ENCODE data around the gene DSTN.

Gene DSTN

GRCh38 chr20:17569616-17570346 is at the start of gene DSTN:
TSS of gene DSTN (plus strand) at chr20:17570075. CDS start at chr20:17570209, 134 bp downstream.
- peak; percentile 76 for DNase-seq (ENCODE audit: low read depth)

DNA sequence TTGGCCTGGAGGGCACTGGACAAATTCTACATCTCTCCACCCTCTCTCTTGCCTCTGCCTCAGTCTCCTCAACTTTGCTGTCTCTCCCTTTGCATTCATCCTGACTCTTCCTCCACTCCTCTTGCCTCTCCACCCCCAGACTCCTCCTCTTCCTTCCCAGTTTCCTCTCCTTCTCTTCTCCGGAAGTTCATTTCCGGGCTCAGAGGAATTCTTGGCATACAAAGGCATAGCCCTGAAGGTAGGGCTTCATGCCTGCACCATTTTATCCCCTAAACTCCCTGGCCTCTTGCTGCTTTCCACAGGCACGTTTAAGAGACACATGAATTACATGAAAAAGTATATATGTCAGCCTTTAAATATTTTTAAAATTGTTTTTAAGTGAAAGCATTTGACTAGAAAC is 49.3 kb upstream of the DSTN start:
- no peak for DNase-seq (ENCODE audit: low read depth)

GRCh38 chr20:17522528-17522927 is 47.3 kb upstream of the DSTN start:
- DNase-seq (ENCODE audit: low read depth) = no peak

DNA sequence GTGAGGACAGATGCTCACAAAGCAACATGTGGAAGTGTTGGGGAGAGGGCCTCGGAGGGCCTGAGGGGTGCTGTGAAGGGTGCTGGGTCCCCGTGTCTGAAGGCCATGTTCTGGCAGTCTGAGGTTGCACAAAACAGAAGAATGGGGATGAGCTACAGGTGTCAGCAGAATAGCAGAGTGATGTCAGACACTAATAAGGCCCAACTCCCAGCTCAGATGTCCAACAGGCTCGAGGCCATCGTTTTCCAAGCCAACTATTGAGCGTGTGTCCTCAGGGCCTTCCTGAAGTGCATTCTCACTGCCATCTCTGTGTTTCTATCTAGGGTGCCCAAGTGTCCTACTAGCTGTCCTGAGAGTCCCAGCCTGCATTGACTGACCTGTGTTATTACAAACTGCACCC is 46.5 kb upstream of the DSTN start:
- DNase-seq (ENCODE audit: low read depth) = no peak

DNA sequence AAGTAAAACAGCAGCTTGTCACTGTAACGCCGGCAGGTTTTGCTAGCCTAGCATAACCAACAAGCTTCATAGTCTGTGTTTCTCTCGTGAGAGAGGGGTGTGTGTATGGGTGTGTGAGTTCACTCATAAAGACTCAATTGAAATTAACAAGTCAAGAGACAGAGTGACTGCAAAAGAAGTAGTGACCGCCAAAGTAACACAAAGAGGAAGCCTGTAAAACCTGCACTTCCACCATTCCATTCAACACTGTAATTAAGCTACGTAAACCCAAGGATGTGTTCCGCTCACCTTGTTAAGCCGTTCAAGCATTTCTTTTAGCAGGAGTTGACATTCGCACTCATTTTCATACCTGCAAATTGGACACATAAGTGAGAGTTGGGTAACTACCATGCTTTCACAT is 45.3 kb upstream of the DSTN start:
- no peak for DNase-seq (ENCODE audit: low read depth)

- DNase-seq (ENCODE audit: low read depth) = no peak
These were observed 44.7 kb upstream of the DSTN start for GRCh38 chr20:17525132-17525531.

- no peak for DNase-seq (ENCODE audit: low read depth)
These were observed 44.2 kb upstream of the DSTN start for GRCh38 chr20:17525650-17526049.

- DNase-seq (ENCODE audit: low read depth) = no peak
These were observed 40.3 kb upstream of the DSTN start for GRCh38 chr20:17529586-17529985.

- no peak for DNase-seq (ENCODE audit: low read depth)
These were observed 39.7 kb upstream of the DSTN start for GRCh38 chr20:17530153-17530552.

- peak; percentile 12 for DNase-seq (ENCODE audit: low read depth)
These were observed 38.9 kb upstream of the DSTN start, which contains the start of gene BFSP1 for GRCh38 chr20:17530716-17531664. TSS of gene BFSP1 (minus strand) at chr20:17531379. CDS start at chr20:17531329, 50 bp downstream.

DNA sequence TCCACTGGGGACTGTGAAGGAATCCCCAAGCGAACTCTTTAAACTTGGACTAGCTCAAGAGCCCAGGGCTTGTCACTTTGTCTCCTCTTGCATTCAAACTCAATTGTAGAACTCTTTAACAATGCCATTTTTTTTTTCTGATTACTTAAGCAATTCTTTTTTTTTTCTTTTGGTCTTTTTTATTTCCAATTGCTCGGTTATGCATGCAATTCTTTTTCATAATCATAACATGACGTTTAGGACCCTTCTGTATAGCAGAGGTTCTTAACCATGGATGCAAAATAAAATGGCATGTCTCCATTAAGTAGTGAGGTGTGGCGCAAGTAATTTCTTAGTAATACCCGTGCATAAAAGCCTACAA is 38.2 kb upstream of the DSTN start:
- DNase-seq (ENCODE audit: low read depth) = no peak

DNA sequence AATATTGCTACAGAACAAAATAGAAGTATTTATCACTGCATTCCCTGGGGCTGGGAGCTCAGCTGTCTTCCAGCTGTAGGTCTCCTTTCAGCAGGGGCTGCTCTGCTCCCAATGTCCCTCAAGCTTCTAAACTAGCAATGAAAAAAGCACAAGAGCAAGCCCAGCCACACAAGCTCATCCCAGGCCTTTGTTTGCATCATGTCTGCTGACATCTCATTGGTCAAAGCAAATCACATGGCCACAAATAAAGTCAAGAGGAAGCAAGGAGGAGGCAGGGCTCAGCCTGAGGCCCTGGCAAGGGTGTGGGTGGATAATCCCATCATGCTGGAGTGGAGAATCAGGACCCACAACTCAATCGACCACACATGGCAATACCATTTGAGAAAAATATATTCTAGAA is 36.5 kb upstream of the DSTN start:
- no peak for DNase-seq (ENCODE audit: low read depth)

GRCh38 chr20:17534077-17534476 is 35.8 kb upstream of the DSTN start:
- DNase-seq (ENCODE audit: low read depth) = no peak

DNA sequence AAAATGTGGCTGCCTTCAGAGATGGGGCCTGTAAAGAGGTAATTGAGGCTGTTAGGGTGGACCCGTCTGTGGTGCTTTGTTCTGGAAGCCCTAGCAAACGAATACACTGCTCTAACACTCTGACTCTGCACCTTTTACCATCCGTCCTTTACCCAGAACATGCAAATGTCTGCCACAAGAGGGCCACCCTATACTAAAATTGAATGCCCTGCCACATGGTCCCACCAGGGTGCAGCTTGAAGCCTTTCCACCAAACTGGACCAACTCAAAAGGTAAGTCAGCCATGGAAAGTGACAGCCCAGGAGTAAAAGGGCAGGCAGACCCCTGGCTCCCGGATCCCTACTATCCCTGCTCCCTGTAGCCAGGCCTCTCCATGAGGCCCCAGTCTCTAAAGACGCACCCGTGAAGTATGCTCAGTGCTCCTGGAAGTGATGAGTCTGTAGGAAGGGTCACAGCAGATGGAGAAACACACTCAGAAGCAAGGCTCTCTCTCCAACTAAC is 32.9 kb upstream of the DSTN start:
- peak; percentile 45 for DNase-seq (ENCODE audit: low read depth)

DNA sequence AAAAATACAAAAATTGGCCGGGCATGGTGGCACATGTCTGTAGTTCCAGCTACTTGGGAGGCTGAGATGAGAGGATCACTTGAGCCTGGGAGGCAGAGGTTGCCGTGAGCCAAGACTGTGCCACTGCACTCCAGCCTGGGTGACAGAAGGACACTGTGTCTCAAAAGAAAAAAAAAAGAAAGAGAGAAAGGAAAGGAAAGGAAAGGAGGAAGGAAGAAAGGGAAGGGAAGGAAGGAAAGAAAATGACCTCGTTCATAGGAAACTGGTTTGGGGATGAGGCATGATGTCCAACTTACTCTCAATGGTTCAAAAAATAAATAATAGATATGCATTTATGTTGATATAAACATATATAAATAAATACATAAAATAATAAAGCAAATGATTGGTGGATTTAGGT is 31.9 kb upstream of the DSTN start:
- DNase-seq (ENCODE audit: low read depth) = no peak

DNA sequence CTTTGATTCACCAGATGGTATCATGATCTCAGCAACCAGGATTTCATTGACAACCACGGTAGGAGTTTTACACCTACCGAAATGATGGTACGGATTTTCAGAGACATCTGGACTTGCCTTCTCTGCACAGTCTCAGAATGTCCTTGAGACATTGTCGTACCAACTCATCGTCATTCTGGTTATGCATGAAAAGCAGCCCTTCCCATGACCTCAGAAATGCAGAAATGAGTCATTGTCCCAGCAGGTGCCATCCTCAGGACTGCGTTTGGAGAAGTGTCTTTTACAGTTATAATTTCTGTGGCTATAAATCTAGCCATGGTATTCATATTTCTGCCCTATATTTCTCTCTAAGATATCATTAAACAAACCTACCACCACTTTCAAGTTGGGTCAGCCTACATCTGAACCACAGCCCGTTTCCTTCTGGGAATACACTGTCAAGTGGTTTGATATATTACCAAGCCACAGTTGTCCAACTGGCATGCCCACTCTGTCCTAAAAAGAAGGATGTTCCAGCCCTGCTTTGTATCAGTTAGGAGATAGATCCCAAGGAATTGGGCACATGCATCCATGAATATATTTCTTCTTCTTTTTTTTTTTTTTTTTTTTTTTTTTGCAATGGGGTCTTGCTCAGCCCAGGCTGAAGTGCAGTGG is 31.2 kb upstream of the DSTN start:
- DNase-seq (ENCODE audit: low read depth) = no peak

DNA sequence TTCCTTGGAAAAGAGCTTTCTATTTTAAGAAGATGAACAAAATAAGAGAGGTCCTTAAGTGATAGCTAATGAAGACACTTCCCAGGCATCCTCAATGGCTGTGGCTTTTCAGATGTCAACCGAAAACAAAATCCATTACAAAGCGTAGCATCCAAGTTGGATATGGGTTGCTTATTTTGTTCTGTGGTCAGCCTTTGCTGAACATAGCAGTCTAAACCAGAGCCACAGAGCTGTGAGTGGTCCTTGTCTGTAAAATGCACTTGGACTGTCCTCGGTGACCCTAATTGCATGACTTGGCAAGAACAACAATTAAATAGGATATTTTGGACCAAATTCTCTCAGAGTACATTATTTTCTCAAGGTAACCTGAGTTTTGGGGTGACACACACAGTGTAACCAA is 28.3 kb upstream of the DSTN start:
- no peak for DNase-seq (ENCODE audit: low read depth)

DNA sequence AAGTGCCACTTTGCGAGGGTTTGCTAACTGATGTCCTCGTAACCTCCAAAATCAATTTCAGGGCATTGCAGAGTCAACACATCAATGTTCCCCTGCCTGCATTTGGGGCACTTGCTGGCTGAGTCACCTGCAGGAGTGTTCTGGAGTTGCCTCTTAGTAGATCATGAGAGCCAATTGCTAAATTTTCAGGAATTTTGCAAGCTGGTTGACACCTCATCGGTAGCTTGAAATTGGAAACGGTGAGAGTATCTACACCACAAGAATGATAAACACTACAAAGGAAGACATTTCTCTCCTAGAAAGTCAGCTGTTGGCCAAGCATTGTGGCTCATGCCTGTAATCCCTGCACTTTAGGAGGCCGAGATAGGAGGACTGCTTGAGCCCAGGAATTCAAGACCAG is 27.9 kb upstream of the DSTN start:
- DNase-seq (ENCODE audit: low read depth) = no peak

DNA sequence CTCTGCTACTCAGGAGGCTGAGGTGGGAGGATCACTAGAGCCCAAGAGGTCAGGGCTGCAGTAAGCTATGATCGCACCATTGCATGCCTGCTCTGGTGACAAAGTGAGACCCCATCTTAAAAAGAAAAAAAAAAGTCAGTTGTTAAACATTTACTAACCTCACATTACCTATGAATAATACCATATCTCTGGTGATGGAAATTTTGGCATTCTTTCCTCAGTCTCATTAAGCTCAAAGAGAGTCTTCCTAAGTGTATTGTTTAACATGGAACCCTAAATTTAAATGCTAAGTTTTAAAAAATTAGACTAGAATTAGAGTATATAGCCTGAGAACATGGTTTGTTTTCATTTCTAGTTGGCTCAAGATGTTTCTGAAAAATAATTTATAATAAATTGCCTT is 27.4 kb upstream of the DSTN start:
- no peak for DNase-seq (ENCODE audit: low read depth)

DNA sequence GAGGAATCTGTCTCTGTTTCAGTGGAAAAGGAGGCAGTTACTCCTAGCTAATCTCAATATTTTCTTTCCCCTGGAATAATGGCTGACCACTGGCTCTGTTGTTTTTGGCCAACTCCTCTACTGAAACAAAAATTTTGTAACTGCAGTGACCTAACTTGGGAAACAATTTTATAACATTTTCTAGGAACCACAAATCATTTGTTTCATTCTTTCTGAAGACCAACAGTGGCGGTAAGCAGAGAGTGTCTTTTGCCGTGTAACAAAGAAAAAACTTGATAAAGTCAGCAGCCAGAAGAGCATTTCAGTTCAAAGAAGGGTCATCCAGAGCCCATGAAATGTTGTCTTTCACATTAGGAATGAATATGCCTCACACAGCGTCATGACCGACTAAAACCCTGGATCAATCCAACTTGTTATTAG is 26.9 kb upstream of the DSTN start:
- DNase-seq (ENCODE audit: low read depth) = no peak

- DNase-seq (ENCODE audit: low read depth) = no peak
These were observed 26.2 kb upstream of the DSTN start for GRCh38 chr20:17543531-17544131.

DNA sequence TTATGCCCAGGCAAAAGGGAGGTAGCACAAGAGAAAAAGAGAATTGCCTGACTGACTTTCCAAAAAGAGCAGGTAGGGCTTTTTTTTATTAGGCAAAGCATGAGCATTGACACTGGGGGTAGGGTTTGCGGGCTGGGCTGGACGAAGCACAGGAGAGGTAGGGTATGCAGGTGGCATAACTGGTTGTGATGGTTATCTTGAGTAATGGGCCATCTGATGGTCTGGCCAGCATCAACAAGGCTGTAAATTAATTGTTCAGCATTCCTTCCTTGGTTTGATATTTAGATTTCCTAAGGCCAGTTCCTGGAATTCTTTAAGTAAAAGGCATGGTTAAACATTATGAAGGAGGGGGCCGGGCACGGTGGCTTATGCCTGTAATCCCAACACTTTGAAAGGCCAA is 24.7 kb upstream of the DSTN start:
- no peak for DNase-seq (ENCODE audit: low read depth)

All from activated T-cell treated with anti-CD3 and anti-CD28 coated beads for 1 hour (primary cell).